Measurements from ENCODE around the gene KCTD4. TPM values are rescaled to one million over a fixed set of nuclear protein-coding genes. Genes with fewer than 3 reads are reported as not detected.
A peak's percentile ranks its signal among the peaks of the same experiment; 100 is the strongest.
"Not testable (repeated sequence)": the region's sequence is repeated elsewhere in the genome, so short reads cannot be mapped to it uniquely, and the experiment has no call there.

The KCTD4 gene
- total RNA-seq, 1 donor from 2014 or later: not detected

GRCh38 chr13:45195421-45195820 lies 5.4 kb downstream of the KCTD4 start:
- Mint-ChIP-seq H3K36me3 (ENCODE audit: low read depth, unreplicated experiment) (no peaks in the 10 kb centered on the region), H3K27me3 (ENCODE audit: unreplicated experiment) (no peaks in the 10 kb centered on the region), H3K27ac (ENCODE audit: unreplicated experiment) (peak overlapping the region; percentile 69), H3K4me3 (ENCODE audit: unreplicated experiment) (no peak overlapping the region), H3K4me1 (ENCODE audit: unreplicated experiment) (peaks cover 26% of the 10 kb centered on the region), H3K9me3 (ENCODE audit: unreplicated experiment) (no peaks in the 10 kb centered on the region)
- TF ChIP-seq, protein P1, sequence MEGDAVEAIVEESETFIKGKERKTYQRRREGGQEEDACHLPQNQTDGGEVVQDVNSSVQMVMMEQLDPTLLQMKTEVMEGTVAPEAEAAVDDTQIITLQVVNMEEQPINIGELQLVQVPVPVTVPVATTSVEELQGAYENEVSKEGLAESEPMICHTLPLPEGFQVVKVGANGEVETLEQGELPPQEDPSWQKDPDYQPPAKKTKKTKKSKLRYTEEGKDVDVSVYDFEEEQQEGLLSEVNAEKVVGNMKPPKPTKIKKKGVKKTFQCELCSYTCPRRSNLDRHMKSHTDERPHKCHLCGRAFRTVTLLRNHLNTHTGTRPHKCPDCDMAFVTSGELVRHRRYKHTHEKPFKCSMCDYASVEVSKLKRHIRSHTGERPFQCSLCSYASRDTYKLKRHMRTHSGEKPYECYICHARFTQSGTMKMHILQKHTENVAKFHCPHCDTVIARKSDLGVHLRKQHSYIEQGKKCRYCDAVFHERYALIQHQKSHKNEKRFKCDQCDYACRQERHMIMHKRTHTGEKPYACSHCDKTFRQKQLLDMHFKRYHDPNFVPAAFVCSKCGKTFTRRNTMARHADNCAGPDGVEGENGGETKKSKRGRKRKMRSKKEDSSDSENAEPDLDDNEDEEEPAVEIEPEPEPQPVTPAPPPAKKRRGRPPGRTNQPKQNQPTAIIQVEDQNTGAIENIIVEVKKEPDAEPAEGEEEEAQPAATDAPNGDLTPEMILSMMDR (IDR thresholded peaks at IDR 0.05; ENCODE audit: unreplicated experiment): no peak
- DNase-seq (ENCODE audit: low spot score): no peak

- no peak overlapping the region for H3K27ac Mint-ChIP-seq (ENCODE audit: unreplicated experiment)
- H3K4me3 Mint-ChIP-seq (ENCODE audit: unreplicated experiment): no peak overlapping the region
- H3K36me3 Mint-ChIP-seq (ENCODE audit: low read depth, unreplicated experiment): no peaks in the 10 kb centered on the region
- TF ChIP-seq, protein P1 (IDR thresholded peaks at IDR 0.05; ENCODE audit: unreplicated experiment): no peak
- H3K9me3 Mint-ChIP-seq (ENCODE audit: unreplicated experiment): no peaks in the 10 kb centered on the region
- H3K4me1 Mint-ChIP-seq (ENCODE audit: unreplicated experiment): peaks cover 22% of the 10 kb centered on the region
- peak; percentile 26 for DNase-seq (ENCODE audit: low spot score)
- no peaks in the 10 kb centered on the region for H3K27me3 Mint-ChIP-seq (ENCODE audit: unreplicated experiment)
Observed at GRCh38 chr13:45194081-45194939, 6.5 kb downstream of the KCTD4 start.

DNA sequence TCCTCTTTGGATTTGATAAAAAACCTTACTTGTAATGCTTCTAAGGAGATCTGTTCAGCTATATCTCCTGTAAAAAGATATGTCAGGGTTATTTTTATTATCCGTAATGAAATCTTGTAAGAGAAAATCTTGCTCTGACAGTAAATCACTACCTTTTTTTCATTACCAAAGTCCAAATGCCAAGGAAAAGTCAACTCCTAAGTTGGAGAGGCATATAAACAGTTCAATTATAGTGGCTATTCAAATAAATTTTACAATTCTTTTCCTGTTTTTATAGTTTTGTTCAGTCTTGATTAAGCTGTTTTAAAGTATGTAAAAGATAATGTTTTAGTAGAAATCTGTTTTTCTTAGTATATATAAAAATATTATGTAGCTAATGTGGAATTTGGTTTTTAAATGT lies 9.0 kb downstream of the KCTD4 start:
- DNase-seq (ENCODE audit: low spot score): no peak
- no peak overlapping the region for H3K4me3 Mint-ChIP-seq (ENCODE audit: unreplicated experiment)
- H3K9me3 Mint-ChIP-seq (ENCODE audit: unreplicated experiment): no peaks in the 10 kb centered on the region
- no peak overlapping the region for H3K27ac Mint-ChIP-seq (ENCODE audit: unreplicated experiment)
- TF ChIP-seq, protein P1 (IDR thresholded peaks at IDR 0.05; ENCODE audit: unreplicated experiment): no peak
- no peaks in the 10 kb centered on the region for H3K27me3 Mint-ChIP-seq (ENCODE audit: unreplicated experiment)
- H3K4me1 Mint-ChIP-seq (ENCODE audit: unreplicated experiment): peaks cover 22% of the 10 kb centered on the region
- no peaks in the 10 kb centered on the region for H3K36me3 Mint-ChIP-seq (ENCODE audit: low read depth, unreplicated experiment)

- H3K27me3 Mint-ChIP-seq (ENCODE audit: unreplicated experiment); DNase-seq (ENCODE audit: low spot score); H3K36me3 Mint-ChIP-seq (ENCODE audit: low read depth, unreplicated experiment): not testable (repeated sequence)
Observed at GRCh38 chr13:45189511-45189910, 11.3 kb downstream of the KCTD4 start.

DNA sequence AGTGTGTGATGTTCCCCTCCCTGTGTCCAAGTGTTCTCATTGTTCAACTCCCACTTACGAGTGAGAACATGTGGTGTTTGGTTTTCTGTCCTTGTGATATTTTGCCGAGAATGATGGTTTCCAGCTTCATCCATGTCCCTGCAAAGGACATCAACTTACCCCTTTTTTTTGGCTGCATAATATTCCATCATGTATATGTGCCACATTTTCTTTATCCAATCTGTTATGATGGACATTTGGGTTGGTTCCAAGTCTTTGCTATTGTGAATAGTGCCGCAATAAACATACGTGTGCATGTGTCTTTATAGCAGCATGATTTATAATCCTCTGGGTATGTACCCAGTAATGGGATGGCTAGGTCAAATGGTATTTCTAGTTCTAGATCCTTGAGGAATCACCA lies 11.8 kb downstream of the KCTD4 start:
- H3K4me1 Mint-ChIP-seq (ENCODE audit: unreplicated experiment); H3K27me3 Mint-ChIP-seq (ENCODE audit: unreplicated experiment); H3K9me3 Mint-ChIP-seq (ENCODE audit: unreplicated experiment); H3K27ac Mint-ChIP-seq (ENCODE audit: unreplicated experiment); H3K36me3 Mint-ChIP-seq (ENCODE audit: low read depth, unreplicated experiment); DNase-seq (ENCODE audit: low spot score); H3K4me3 Mint-ChIP-seq (ENCODE audit: unreplicated experiment): not testable (repeated sequence)

More at GRCh38 chr13:45189511-45189910, 11.3 kb downstream of the KCTD4 start:
- not testable (repeated sequence) for H3K27ac Mint-ChIP-seq (ENCODE audit: unreplicated experiment); H3K4me3 Mint-ChIP-seq (ENCODE audit: unreplicated experiment); H3K9me3 Mint-ChIP-seq (ENCODE audit: unreplicated experiment); H3K4me1 Mint-ChIP-seq (ENCODE audit: unreplicated experiment)

GRCh38 chr13:45185286-45185685 lies 15.6 kb downstream of the KCTD4 start:
- Mint-ChIP-seq H3K36me3 (ENCODE audit: low read depth, unreplicated experiment) (peaks cover 6% of the 10 kb centered on the region), H3K27ac (ENCODE audit: unreplicated experiment) (no peak overlapping the region), H3K9me3 (ENCODE audit: unreplicated experiment) (no peaks in the 10 kb centered on the region), H3K27me3 (ENCODE audit: unreplicated experiment) (peaks cover 3% of the 10 kb centered on the region), H3K4me3 (ENCODE audit: unreplicated experiment) (no peak overlapping the region), H3K4me1 (ENCODE audit: unreplicated experiment) (no peaks in the 10 kb centered on the region)
- no peak for DNase-seq (ENCODE audit: low spot score)
- TF ChIP-seq, protein P1 (IDR thresholded peaks at IDR 0.05; ENCODE audit: unreplicated experiment): no peak

Measured in endothelial cell (in vitro differentiated cells).